Trophoblast cell (in vitro differentiated cells and primary cell): ENCODE data around the gene HHAT.
A peak's percentile ranks its signal among the peaks of the same experiment; 100 is the strongest.

Source experiments
- DNase-seq, 2 donors: peaks; one replicate each; pipeline ENCODE4 v3.0.0-alpha.2; 2016
- H2AFZ ChIP-seq: 2 replicates; pipeline ENCODE4 v1.6.1; 2013; ENCODE audit warnings: low read length, moderate library complexity, mild to moderate bottlenecking; ENCODE audit not compliant: insufficient read depth, poor library complexity
- H2AK5ac ChIP-seq: 2 replicates; pipeline ENCODE4 v1.6.1; 2013; ENCODE audit warnings: mild to moderate bottlenecking, low read length
- H2BK120ac ChIP-seq: 2 replicates; pipeline ENCODE4 v1.6.1; 2013; ENCODE audit warnings: low read length, mild to moderate bottlenecking, moderate library complexity; ENCODE audit not compliant: insufficient read depth, poor library complexity
- H2BK12ac ChIP-seq: 2 replicates; pipeline ENCODE4 v1.6.1; 2013; ENCODE audit warnings: mild to moderate bottlenecking, low read length, moderate library complexity
- H2BK5ac ChIP-seq: 2 replicates; pipeline ENCODE4 v1.6.1; 2013; ENCODE audit warnings: low read length, low read depth, moderate library complexity, mild to moderate bottlenecking; ENCODE audit not compliant: poor library complexity
- H3K14ac ChIP-seq: 2 replicates; pipeline ENCODE4 v1.6.1; 2013; ENCODE audit warnings: mild to moderate bottlenecking, low read length
- H3K18ac ChIP-seq: 2 replicates; pipeline ENCODE4 v1.6.1; 2013; ENCODE audit warnings: mild to moderate bottlenecking, low read length
- H3K23ac ChIP-seq: 2 replicates; pipeline ENCODE4 v1.6.1; 2013; ENCODE audit warnings: low read length
- H3K27ac ChIP-seq: 2 replicates; pipeline ENCODE4 v1.5.1; 2013; ENCODE audit warnings: low read depth, mild to moderate bottlenecking, inconsistent platforms, low read length, moderate library complexity
- H3K27me3 ChIP-seq: 2 replicates; pipeline ENCODE4 v1.6.1; 2013; ENCODE audit warnings: inconsistent platforms, mild to moderate bottlenecking, low read length, moderate library complexity; ENCODE audit not compliant: insufficient read depth
- H3K36me3 ChIP-seq, 2 experiments: 1 replicate in 1 of 2; 2 replicates in 1 of 2; pipeline ENCODE4 v1.6.1; 2013; ENCODE audit warnings: low read length in 2 of 2, mild to moderate bottlenecking in 2 of 2, moderate library complexity in 1 of 2; ENCODE audit not compliant: insufficient read depth in 2 of 2, control insufficient read depth in 1 of 2
- H3K4ac ChIP-seq: 2 replicates; pipeline ENCODE4 v1.6.1; 2013; ENCODE audit warnings: low read depth, mild to moderate bottlenecking, low read length, moderate library complexity
- H3K4me1 ChIP-seq, 2 experiments: 1 replicate in 1 of 2; 2 replicates in 1 of 2; pipeline ENCODE4 v1.6.1; 2013; ENCODE audit warnings: low read length in 2 of 2, mild to moderate bottlenecking in 2 of 2, moderate library complexity in 1 of 2; ENCODE audit not compliant: insufficient read depth in 2 of 2, control insufficient read depth in 1 of 2
- H3K4me2 ChIP-seq: 2 replicates; pipeline ENCODE4 v1.6.1; 2013; ENCODE audit warnings: inconsistent platforms, mild to moderate bottlenecking, low read length, moderate library complexity
- H3K4me3 ChIP-seq: 2 replicates; pipeline ENCODE4 v1.5.1; 2013; ENCODE audit warnings: mild to moderate bottlenecking, low read depth, low read length, inconsistent platforms
- H3K79me1 ChIP-seq: one replicate; pipeline ENCODE4 v1.6.1; 2013; ENCODE audit warnings: low read length
- H3K79me2 ChIP-seq: 2 replicates; pipeline ENCODE4 v1.6.1; 2013; ENCODE audit warnings: low read length, mild to moderate bottlenecking; ENCODE audit not compliant: control insufficient read depth, insufficient read depth, poor library complexity
- H3K9ac ChIP-seq: 2 replicates; pipeline ENCODE4 v1.6.1; 2013; ENCODE audit warnings: mild to moderate bottlenecking, low read length
- H3K9me3 ChIP-seq: 2 replicates; pipeline ENCODE4 v1.6.1; 2013; ENCODE audit warnings: low read depth, mild to moderate bottlenecking, control low read depth, inconsistent platforms, low read length; ENCODE audit not compliant: insufficient read depth
- H4K12ac ChIP-seq: 2 replicates; pipeline ENCODE4 v1.6.1; 2013; ENCODE audit warnings: low read depth, mild to moderate bottlenecking, low read length, moderate library complexity
- H4K8ac ChIP-seq: 2 replicates; pipeline ENCODE4 v1.6.1; 2013; ENCODE audit warnings: low read depth, mild to moderate bottlenecking, low read length, moderate library complexity
- H4K91ac ChIP-seq: one replicate; pipeline ENCODE4 v1.6.1; 2013; ENCODE audit warnings: low read depth, mild to moderate bottlenecking, low read length, moderate library complexity
- WGBS: extraction: QIAGEN DNeasy Blood & Tissue Kit; methylation state at CpG from one replicate; pipeline ENCODE4 v1.1.7; 2013; ENCODE audit warnings: missing lambda C conversion rate; ENCODE audit not compliant: insufficient read length, insufficient coverage; ENCODE audit errors: extremely low coverage; 5-methylcytosine and 5-hydroxymethylcytosine counted together

HHAT gene

DNA sequence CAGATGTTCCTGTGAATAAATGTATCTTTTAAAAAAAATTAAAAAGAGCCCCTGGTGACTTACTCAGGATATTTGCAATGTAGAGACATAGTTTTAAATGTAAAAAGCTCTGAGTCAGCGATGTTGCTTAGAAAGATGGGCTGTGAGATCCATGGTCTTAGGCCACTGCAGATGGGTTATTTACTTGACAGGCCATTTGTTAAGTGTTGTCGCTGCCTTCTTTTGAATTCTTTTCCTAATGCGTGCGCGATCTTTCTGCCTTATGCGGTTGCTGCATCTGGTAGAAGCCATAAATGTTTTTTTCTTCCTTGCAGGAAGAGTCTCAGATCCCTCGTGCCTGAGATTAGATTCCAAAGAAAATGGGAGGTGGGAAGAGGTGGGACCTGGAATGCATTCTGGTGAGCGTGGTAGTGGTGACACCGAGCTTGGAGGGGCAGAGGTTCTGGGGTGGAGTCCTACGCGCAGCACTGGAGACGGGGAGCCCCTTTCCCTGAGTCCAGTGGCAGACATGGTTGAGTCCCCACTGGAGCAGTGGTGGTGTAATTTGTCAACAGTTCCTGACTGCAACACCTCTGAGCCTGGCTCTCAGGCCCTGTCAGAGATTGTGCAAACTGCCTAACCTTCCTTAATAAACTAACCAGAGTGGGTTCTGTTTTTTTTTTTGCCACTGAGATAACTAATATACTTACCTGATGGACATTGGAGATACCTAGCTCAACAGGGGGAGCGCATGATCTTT, 197.2 kb downstream of the HHAT start:
- H2BK5ac ChIP-seq, result no peak overlapping the region
- no CpG with 5 or more reads among the region's 13 CpGs for WGBS

GRCh38 chr1:210527091-210527490, 198.4 kb downstream of the HHAT start:
- no peak overlapping the region for H3K9ac ChIP-seq
- H3K4me2 ChIP-seq, result no peak overlapping the region
- H3K79me2 ChIP-seq, result no peaks in the 10 kb centered on the region
- H4K8ac ChIP-seq, result no peak overlapping the region
- H2AK5ac ChIP-seq, result no peak overlapping the region
- no peak for DNase-seq
- H3K9me3 ChIP-seq, result no peaks in the 10 kb centered on the region
- no peaks in the 10 kb centered on the region for H3K4me1 ChIP-seq
- H3K36me3 ChIP-seq, result no peaks in the 10 kb centered on the region
- no peak overlapping the region for H3K4ac ChIP-seq
- H2BK12ac ChIP-seq, result no peak overlapping the region
- H3K18ac ChIP-seq, result no peak overlapping the region
- H3K27ac ChIP-seq, result no peak overlapping the region
- no CpG with 5 or more reads among the region's 3 CpGs for WGBS
- H3K14ac ChIP-seq, result no peak overlapping the region
- H4K12ac ChIP-seq, result no peak overlapping the region
- no peak overlapping the region for H2BK5ac ChIP-seq
- no peak overlapping the region for H3K23ac ChIP-seq
- H3K79me1 ChIP-seq, result no peaks in the 10 kb centered on the region
- H3K4me3 ChIP-seq, result no peak overlapping the region
- no peak overlapping the region for H4K91ac ChIP-seq
- H2BK120ac ChIP-seq, result no peak overlapping the region
- no peak overlapping the region for H2AFZ ChIP-seq
- no peaks in the 10 kb centered on the region for H3K27me3 ChIP-seq

More for the DNA sequence above, 197.2 kb downstream of the HHAT start:
- Histone ChIP-seq H3K27me3 (no peaks in the 10 kb centered on the region), H3K36me3 (no peaks in the 10 kb centered on the region), H2BK12ac (no peak overlapping the region), H3K4me3 (no peak overlapping the region), H3K9ac (no peak overlapping the region), H3K27ac (no peak overlapping the region), H2BK120ac (no peak overlapping the region), H3K18ac (no peak overlapping the region), H3K4me2 (no peak overlapping the region), H4K91ac (no peak overlapping the region), H3K23ac (no peak overlapping the region), H3K79me1 (no peaks in the 10 kb centered on the region), H2AFZ (no peak overlapping the region), H4K12ac (no peak overlapping the region), H3K4ac (no peak overlapping the region), H3K79me2 (no peaks in the 10 kb centered on the region), H3K14ac (no peak overlapping the region), H3K9me3 (no peaks in the 10 kb centered on the region), H3K4me1 (no peaks in the 10 kb centered on the region), H2AK5ac (no peak overlapping the region), H4K8ac (no peak overlapping the region)
- no peak for DNase-seq

DNA sequence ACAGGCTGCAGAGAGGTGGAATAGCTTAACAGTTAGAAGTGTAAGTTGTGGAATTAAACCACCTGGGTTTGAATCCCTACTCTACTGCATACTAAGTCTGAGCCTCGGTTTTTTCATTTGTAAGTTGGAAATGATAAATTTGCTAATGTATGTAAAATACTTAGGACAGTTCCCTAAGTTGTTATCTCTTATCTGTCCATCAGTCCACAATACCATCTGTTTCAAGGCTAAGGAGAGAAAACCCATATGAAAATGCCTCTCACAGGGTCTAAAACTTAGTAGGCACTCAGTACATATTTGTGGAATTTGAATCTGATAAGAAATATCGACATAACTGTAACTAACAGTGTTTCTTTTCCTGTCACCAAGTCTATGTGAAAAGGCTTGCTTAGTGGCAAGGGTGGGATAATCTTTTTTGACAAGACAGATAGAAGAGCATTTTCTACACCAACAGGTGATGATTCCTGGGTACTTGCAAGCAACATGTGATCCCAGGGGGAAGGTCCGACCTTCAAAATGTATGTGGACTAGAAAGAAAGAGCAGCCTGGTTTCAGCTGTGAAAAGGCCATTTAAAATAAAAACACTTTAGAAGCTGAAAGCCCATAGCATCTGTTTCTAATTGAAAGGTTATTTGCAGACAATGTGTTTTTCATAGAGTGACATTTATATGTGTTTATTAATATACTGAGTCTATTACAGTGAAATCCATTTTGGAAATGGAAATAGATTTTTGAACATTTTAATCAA, 202.9 kb downstream of the HHAT start:
- Histone ChIP-seq H4K91ac (no peak overlapping the region), H3K9ac (no peak overlapping the region), H3K79me2 (no peaks in the 10 kb centered on the region), H3K27me3 (no peaks in the 10 kb centered on the region), H3K36me3 (no peaks in the 10 kb centered on the region), H2AK5ac (no peak overlapping the region), H2BK12ac (no peak overlapping the region), H2BK120ac (no peak overlapping the region), H4K12ac (no peak overlapping the region), H3K4me1 (no peaks in the 10 kb centered on the region), H2AFZ (no peak overlapping the region), H3K9me3 (no peaks in the 10 kb centered on the region), H3K27ac (no peak overlapping the region), H3K4me2 (no peak overlapping the region), H2BK5ac (no peak overlapping the region), H3K79me1 (no peaks in the 10 kb centered on the region), H3K4ac (no peak overlapping the region), H3K14ac (no peak overlapping the region), H3K18ac (no peak overlapping the region), H3K4me3 (no peak overlapping the region), H4K8ac (no peak overlapping the region), H3K23ac (no peak overlapping the region)
- DNase-seq, result peak in 1 of 2 donors; percentile 6
- no CpG with 5 or more reads among the region's 3 CpGs for WGBS

- Histone ChIP-seq H3K4me2 (no peak overlapping the region), H2BK5ac (no peak overlapping the region), H3K79me2 (no peaks in the 10 kb centered on the region), H3K4me1 (no peaks in the 10 kb centered on the region), H2BK12ac (no peak overlapping the region), H4K8ac (no peak overlapping the region), H3K27ac (no peak overlapping the region), H4K91ac (no peak overlapping the region), H3K27me3 (no peaks in the 10 kb centered on the region), H3K79me1 (no peaks in the 10 kb centered on the region), H2AFZ (no peak overlapping the region), H3K4ac (no peak overlapping the region), H3K23ac (no peak overlapping the region), H3K36me3 (no peaks in the 10 kb centered on the region), H3K4me3 (no peak overlapping the region), H2BK120ac (no peak overlapping the region), H3K9ac (no peak overlapping the region), H3K18ac (no peak overlapping the region), H3K9me3 (no peaks in the 10 kb centered on the region), H2AK5ac (no peak overlapping the region), H4K12ac (no peak overlapping the region), H3K14ac (no peak overlapping the region)
- no CpG with 5 or more reads among the region's 1 CpG for WGBS
- DNase-seq, result no peak
Observed at GRCh38 chr1:210532223-210532598, 203.5 kb downstream of the HHAT start.
